CD4-positive, CD25-positive, alpha-beta regulatory T cell (primary cell): ENCODE measurements around the gene MTG1. TPM values are rescaled to one million over a fixed set of nuclear protein-coding genes. Genes with fewer than 3 reads are reported as not detected.
A peak's percentile ranks its signal among the peaks of the same experiment; 100 is the strongest.
"Not testable (repeated sequence)": the region's sequence is repeated elsewhere in the genome, so short reads cannot be mapped to it uniquely, and the experiment has no call there.

Source experiments
- ATAC-seq, 2 donors: fragments of 150-1000 bp; cut with Tn5 transposase; one replicate each; pipeline ENCODE4 v1.10.0; 2021; ENCODE audit warnings: low read depth in 2 of 2, moderate number of reproducible peaks in 2 of 2, moderate library complexity in 1 of 2
- DNase-seq, 3 donors: peaks; one replicate each; pipeline versions ENCODE4 v3.0.0 to v3.0.0-alpha.2; 2012 to 2022; ENCODE audit warnings: mixed read lengths in 1 of 3
- H3K27ac ChIP-seq: one replicate; pipeline ENCODE4 v1.7.0; 2013; ENCODE audit warnings: mild to moderate bottlenecking, low read length; ENCODE audit not compliant: insufficient read depth, poor library complexity, severe bottlenecking
- H3K27me3 ChIP-seq: one replicate; pipeline ENCODE4 v1.7.0; 2013; ENCODE audit warnings: low read length; ENCODE audit not compliant: control insufficient read depth, insufficient read depth
- H3K36me3 ChIP-seq: one replicate; pipeline ENCODE4 v1.7.0; 2013; ENCODE audit warnings: mild to moderate bottlenecking, low read length, moderate library complexity; ENCODE audit not compliant: control insufficient read depth, insufficient read depth
- H3K4me1 ChIP-seq: 2 replicates; pipeline ENCODE4 v1.7.0; 2013; ENCODE audit warnings: mild to moderate bottlenecking, low read length; ENCODE audit not compliant: insufficient read depth, control insufficient read depth, poor library complexity, severe bottlenecking
- H3K4me3 ChIP-seq: one replicate; pipeline ENCODE4 v1.7.0; 2013; ENCODE audit warnings: low read depth, mild to moderate bottlenecking, low read length, moderate library complexity
- H3K9me3 ChIP-seq, 2 experiments: 1 replicate in 1 of 2; 2 replicates in 1 of 2; pipeline ENCODE4 v1.7.0; 2013; ENCODE audit warnings: low read length in 2 of 2, mild to moderate bottlenecking in 1 of 2, moderate library complexity in 1 of 2; ENCODE audit not compliant: control insufficient read depth in 2 of 2
- H3K27ac Mint-ChIP-seq, 3 donors: one replicate each; pipeline ENCODE4 v1.8.0; 2020 to 2022; ENCODE audit warnings: mild to moderate bottlenecking in 3 of 3, mixed read lengths in 3 of 3, moderate library complexity in 2 of 3
- H3K27me3 Mint-ChIP-seq: one replicate; pipeline ENCODE4 v1.8.0; 2022; ENCODE audit warnings: mild to moderate bottlenecking, mixed read lengths
- H3K36me3 Mint-ChIP-seq: one replicate; pipeline ENCODE4 v1.8.0; 2020; ENCODE audit warnings: mixed read lengths
- H3K4me1 Mint-ChIP-seq, 4 donors: one replicate each; pipeline ENCODE4 v1.8.0; 2020 to 2022; ENCODE audit warnings: mixed read lengths in 4 of 4, mild to moderate bottlenecking in 1 of 4
- H3K4me3 Mint-ChIP-seq, 4 donors: one replicate each; pipeline ENCODE4 v1.8.0; 2020 to 2022; ENCODE audit warnings: mild to moderate bottlenecking in 4 of 4, mixed read lengths in 4 of 4, moderate library complexity in 3 of 4
- H3K9me3 Mint-ChIP-seq, 7 donors: one replicate each; pipeline ENCODE4 v1.8.0; 2020 to 2022; ENCODE audit warnings: mixed read lengths in 7 of 7, mild to moderate bottlenecking in 3 of 7, moderate library complexity in 2 of 7
- polyA plus RNA-seq, 4 donors: library from polyadenylated mRNA; unstranded; fragments of 300-500 nt; fragmentation: Illumina TruSeq; gene quantifications; one replicate each; pipeline ENCODE4 v1.2.3, GENCODE V29; 2021
- total RNA-seq: library from RNA; stranded (reverse); gene quantifications from one replicate; pipeline ENCODE4 v1.2.3, GENCODE V29; 2022

MTG1 gene
- total and polyA plus RNA-seq, 5 donors from 2014 or later, result 36.7 to 60.8 (median 37.6) TPM

DNA sequence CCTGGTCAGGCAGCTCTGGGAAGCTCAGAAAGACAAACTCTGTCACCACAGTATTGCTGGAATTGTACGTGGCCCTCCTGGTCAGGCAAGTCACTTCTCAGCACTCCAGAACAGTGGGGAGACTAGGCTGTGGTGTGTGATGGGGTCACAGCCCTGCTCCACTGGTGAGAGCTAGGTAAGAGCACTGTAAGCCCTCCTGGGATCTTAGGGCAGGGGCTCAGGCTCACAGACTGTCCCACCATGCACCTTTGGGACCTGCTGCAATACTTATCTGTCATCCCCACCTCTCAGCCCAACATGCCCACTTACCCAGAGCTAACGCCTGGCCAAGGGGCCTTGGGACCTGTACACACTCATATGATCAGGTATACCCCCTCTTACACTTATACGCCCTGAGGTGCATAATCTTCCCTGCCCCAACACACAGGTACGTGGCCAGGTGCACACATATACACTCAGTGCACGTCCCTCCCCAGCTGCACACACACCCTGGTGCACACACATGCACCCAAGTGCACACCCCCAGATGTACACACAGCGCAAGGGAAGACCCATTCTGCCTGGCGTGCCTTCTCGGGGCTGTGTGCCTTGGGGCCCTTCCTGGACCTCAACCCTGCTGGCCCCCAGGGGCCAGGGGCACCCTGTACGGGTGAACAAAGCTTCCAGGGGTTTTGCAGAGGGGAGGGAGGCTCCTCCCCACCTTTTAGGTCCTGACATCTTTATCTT, 38.1 kb downstream of the MTG1 start:
- peaks cover 0 to 14% (median 3%) of the 10 kb centered on the region in 7 donors for H3K9me3 Mint-ChIP-seq
- peaks cover 13% of the 10 kb centered on the region for H3K27me3 Mint-ChIP-seq

DNA sequence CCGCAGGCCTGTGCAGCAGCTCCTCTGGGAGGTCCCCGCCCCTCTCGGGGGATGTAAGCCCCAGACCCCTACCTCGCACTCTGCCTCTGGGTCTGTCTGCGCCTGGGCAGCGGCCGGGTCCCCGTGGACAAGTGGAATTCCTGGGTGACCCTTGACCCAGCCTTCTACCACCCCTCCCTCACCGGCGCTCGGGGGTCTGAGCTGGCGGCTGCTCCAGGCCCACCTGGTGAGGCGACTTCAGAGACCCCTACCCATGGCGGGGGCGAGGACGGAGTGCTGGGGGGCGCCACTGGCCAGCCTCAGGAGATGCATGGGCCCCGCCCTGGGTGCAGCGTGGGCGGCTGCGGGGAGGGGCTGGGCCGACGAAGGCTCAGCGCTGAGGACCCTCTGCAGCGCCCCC, 38.8 kb downstream of the MTG1 start:
- not testable (repeated sequence) for ATAC-seq, H3K4me3 Mint-ChIP-seq
- H3K27me3 Mint-ChIP-seq, result peaks cover 13% of the 10 kb centered on the region

More for the DNA sequence above, 38.1 kb downstream of the MTG1 start:
- not testable (repeated sequence) for H3K4me3 Mint-ChIP-seq, H3K27me3 ChIP-seq, H3K27ac Mint-ChIP-seq, H3K4me1 Mint-ChIP-seq, ATAC-seq, H3K4me3 ChIP-seq, H3K4me1 ChIP-seq, H3K36me3 Mint-ChIP-seq, H3K27ac ChIP-seq, DNase-seq, H3K9me3 ChIP-seq, H3K36me3 ChIP-seq

DNA sequence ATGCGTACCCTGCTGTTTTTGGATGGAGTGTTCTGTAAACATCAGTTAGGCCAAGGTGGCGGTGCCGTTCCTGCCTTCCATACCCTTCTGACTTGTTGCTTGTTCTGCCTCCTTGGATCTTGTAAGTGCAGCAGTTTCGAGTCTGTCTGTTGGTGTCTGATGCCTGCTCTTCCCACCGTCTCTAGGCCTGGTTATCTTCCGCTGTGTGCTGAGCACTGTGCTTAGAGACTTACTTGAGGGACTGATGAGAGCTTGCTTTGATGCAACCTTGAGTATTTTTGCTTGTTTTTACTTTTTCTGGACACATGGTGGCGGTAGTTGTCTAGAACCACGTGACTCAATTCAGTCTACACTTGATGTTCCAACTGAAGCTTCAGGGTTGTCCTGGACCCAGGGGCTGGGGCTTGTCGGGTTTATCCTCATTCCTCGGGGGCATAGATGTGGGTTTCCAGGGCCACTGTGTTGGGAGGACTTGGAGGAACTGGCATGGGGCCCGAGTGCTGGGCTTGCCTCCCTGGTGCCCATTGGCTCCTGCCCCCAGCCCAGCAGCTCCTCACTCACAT, 44.8 kb downstream of the MTG1 start:
- Mint-ChIP-seq H3K36me3 (no peaks in the 10 kb centered on the region), H3K4me1 (peaks cover 0 to 17% (median 8%) of the 10 kb centered on the region in 4 donors), H3K4me3 (no peak overlapping the region), H3K9me3 (peaks cover 0 to 4% (median 0%) of the 10 kb centered on the region in 7 donors), H3K27me3 (peaks cover 14% of the 10 kb centered on the region), H3K27ac (no peak overlapping the region)
- Histone ChIP-seq H3K4me1 (peaks cover 5% of the 10 kb centered on the region), H3K27ac (no peak overlapping the region), H3K36me3 (no peaks in the 10 kb centered on the region), H3K4me3 (no peak overlapping the region), H3K27me3 (no peaks in the 10 kb centered on the region), H3K9me3 (no peaks in the 10 kb centered on the region)
- peak in 2 of 3 donors; percentile 9 to 48 for DNase-seq
- peak in 1 of 2 donors; percentile 28 for ATAC-seq

More for the DNA sequence above, 38.8 kb downstream of the MTG1 start:
- not testable (repeated sequence) for DNase-seq, H3K4me3 ChIP-seq, H3K9me3 ChIP-seq, H3K36me3 Mint-ChIP-seq, H3K4me1 ChIP-seq, H3K27ac ChIP-seq, H3K27me3 ChIP-seq, H3K36me3 ChIP-seq, H3K27ac Mint-ChIP-seq, H3K4me1 Mint-ChIP-seq
- H3K9me3 Mint-ChIP-seq, result peaks cover 0 to 14% (median 3%) of the 10 kb centered on the region in 7 donors

GRCh38 chr10:133439517-133440461, 45.8 kb downstream of the MTG1 start:
- Mint-ChIP-seq H3K27ac (no peak overlapping the region), H3K4me1 (peaks cover 0 to 17% (median 8%) of the 10 kb centered on the region in 4 donors), H3K4me3 (no peak overlapping the region), H3K9me3 (peaks cover 0 to 4% (median 0%) of the 10 kb centered on the region in 7 donors), H3K36me3 (no peaks in the 10 kb centered on the region), H3K27me3 (peaks cover 14% of the 10 kb centered on the region)
- H3K36me3 ChIP-seq, result no peaks in the 10 kb centered on the region
- H3K27ac ChIP-seq, result no peak overlapping the region
- ATAC-seq (no peak), DNase-seq (no peak)
- peaks cover 5% of the 10 kb centered on the region for H3K4me1 ChIP-seq
- no peaks in the 10 kb centered on the region for H3K9me3 ChIP-seq
- no peak overlapping the region for H3K4me3 ChIP-seq
- no peaks in the 10 kb centered on the region for H3K27me3 ChIP-seq

GRCh38 chr10:133440633-133441285, 46.8 kb downstream of the MTG1 start:
- no peaks in the 10 kb centered on the region for H3K36me3 ChIP-seq
- Mint-ChIP-seq H3K27ac (no peak overlapping the region), H3K4me1 (peaks cover 0 to 17% (median 8%) of the 10 kb centered on the region in 4 donors), H3K27me3 (peaks cover 10% of the 10 kb centered on the region), H3K36me3 (no peaks in the 10 kb centered on the region), H3K9me3 (peaks cover 0 to 8% (median 0%) of the 10 kb centered on the region in 7 donors), H3K4me3 (no peak overlapping the region)
- no peak overlapping the region for H3K27ac ChIP-seq
- no peaks in the 10 kb centered on the region for H3K27me3 ChIP-seq
- no peak overlapping the region for H3K4me3 ChIP-seq
- no peaks in the 10 kb centered on the region for H3K9me3 ChIP-seq
- peaks cover 5% of the 10 kb centered on the region for H3K4me1 ChIP-seq
- no peak for ATAC-seq
- no peak for DNase-seq

DNA sequence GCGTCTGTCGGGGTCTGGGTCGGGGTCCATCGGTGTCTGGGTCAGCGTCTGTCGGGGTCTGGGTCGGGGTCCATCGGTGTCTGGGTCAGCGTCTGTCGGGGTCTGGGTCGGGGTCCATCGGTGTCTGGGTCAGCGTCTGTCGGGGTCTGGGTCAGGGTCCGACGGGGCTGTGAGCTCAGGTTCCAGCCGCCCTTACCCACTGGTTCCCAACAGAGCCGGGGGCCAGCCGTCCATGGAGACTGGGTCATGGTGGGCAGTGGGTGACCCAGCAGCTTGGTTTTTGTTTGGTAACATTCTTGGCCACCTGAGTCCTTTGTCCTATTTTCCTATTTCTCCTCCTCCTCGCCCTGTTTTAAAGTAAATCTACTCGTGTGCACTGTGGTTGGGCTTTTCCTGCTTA, 47.4 kb downstream of the MTG1 start:
- H3K4me1 Mint-ChIP-seq, result peaks cover 0 to 17% (median 8%) of the 10 kb centered on the region in 4 donors
- H3K27ac ChIP-seq, H3K27me3 Mint-ChIP-seq, H3K27me3 ChIP-seq, H3K4me3 ChIP-seq, H3K27ac Mint-ChIP-seq, DNase-seq, H3K4me1 ChIP-seq, H3K9me3 Mint-ChIP-seq, H3K36me3 ChIP-seq, ATAC-seq, H3K4me3 Mint-ChIP-seq, H3K36me3 Mint-ChIP-seq, H3K9me3 ChIP-seq: not testable (repeated sequence)

- H3K27me3 Mint-ChIP-seq, result peaks cover 5% of the 10 kb centered on the region
- Histone ChIP-seq H3K4me1 (peaks cover 5% of the 10 kb centered on the region), H3K4me3 (no peak overlapping the region), H3K9me3 (peaks cover 2 to 4% of the 10 kb centered on the region in 2 experiments), H3K27ac (no peak overlapping the region), H3K27me3 (no peaks in the 10 kb centered on the region), H3K36me3 (no peaks in the 10 kb centered on the region)
- H3K27ac Mint-ChIP-seq, result no peak overlapping the region
- peaks cover 0 to 8% (median 3%) of the 10 kb centered on the region in 7 donors for H3K9me3 Mint-ChIP-seq
- ATAC-seq, result no peak
- peaks cover 0 to 17% (median 8%) of the 10 kb centered on the region in 4 donors for H3K4me1 Mint-ChIP-seq
- no peak overlapping the region for H3K4me3 Mint-ChIP-seq
- no peak for DNase-seq
- H3K36me3 Mint-ChIP-seq, result no peaks in the 10 kb centered on the region
These were observed 47.8 kb downstream of the MTG1 start for GRCh38 chr10:133441780-133442179.
